PC-9 (cell line): ENCODE data around the gene ZNF564.

Source experiments
- CTCF ChIP-seq: fragments of 200-600 bp; sonication (generic); conservative IDR thresholded peaks from 2 replicates; pipeline ENCODE4 v1.6.1; 2017; ENCODE audit warnings: mixed run types, antibody characterized with exemption, mild to moderate bottlenecking, moderate library complexity
- EZH2 ChIP-seq: fragments of 200-600 bp; sonication (generic); IDR thresholded peaks from 2 replicates; pipeline ENCODE4 v1.8.0; 2017; ENCODE audit warnings: antibody characterized with exemption, low read depth

GRCh38 chr19:12485571-12485970, 65.7 kb downstream of the ZNF564 start:
- TF ChIP-seq CTCF (no peak), EZH2 (no peak)
